HEK293 (cell line): ENCODE data around the gene MED15.

Experiments used
- CTCF ChIA-PET: fragments of 350-600 bp; formaldehyde crosslinking; extraction: SDS; loops from one replicate; lab custom pipeline; 2021; ENCODE audit warnings: antibody characterized with exemption; lab: Yijun Ruan, JAX
- POLR2A ChIA-PET: fragments of 300-600 bp; formaldehyde crosslinking; extraction: SDS; loops from one replicate; lab custom pipeline; 2020; ENCODE audit warnings: antibody characterized with exemption, inconsistent platforms; lab: Yijun Ruan, JAX
- H3K27ac ChIP-seq: fragments of 200-500 bp; sonication (Bioruptor generic); 2 replicates; pipeline ENCODE4 v1.5.1; 2014; ENCODE audit warnings: low read depth, low read length, control low read depth, inconsistent platforms; ENCODE audit errors: extremely low read depth
- H3K36me3 ChIP-seq, 2 experiments: fragments of 200-500 bp in 1 of 2; sonication (Bioruptor generic) in 1 of 2; 1 replicate in 1 of 2; 2 replicates in 1 of 2; pipeline ENCODE4 v1.5.1; 2014 to 2017; ENCODE audit warnings: inconsistent platforms in 2 of 2, low read length in 2 of 2; ENCODE audit not compliant: control insufficient read depth in 2 of 2, insufficient read depth in 1 of 2
- H3K4me1 ChIP-seq: fragments of 200-500 bp; sonication (Bioruptor generic); 2 replicates; pipeline ENCODE4 v1.5.1; 2014; ENCODE audit warnings: mild to moderate bottlenecking, low read length, inconsistent platforms; ENCODE audit not compliant: control insufficient read depth, insufficient read depth
- H3K4me3 ChIP-seq: 2 replicates; pipeline ENCODE4 v1.5.1; 2011; ENCODE audit warnings: low read depth, mild to moderate bottlenecking, control low read depth, low read length, moderate library complexity
- H3K9me3 ChIP-seq: fragments of 200-500 bp; sonication (Bioruptor generic); 2 replicates; pipeline ENCODE4 v1.5.1; 2014; ENCODE audit warnings: low read depth, low read length, inconsistent platforms; ENCODE audit not compliant: control insufficient read depth, insufficient read depth
- GLI4 ChIP-seq: fragments of 450-650 bp; formaldehyde crosslinking; IDR thresholded peaks from 2 replicates; pipeline ENCODE4 v1.5.1; 2016; ENCODE audit warnings: missing biosample characterization, missing genetic modification characterization
- PRDM10 ChIP-seq: fragments of 450-650 bp; formaldehyde crosslinking; IDR thresholded peaks from 2 replicates; pipeline ENCODE4 v1.5.1; 2016; ENCODE audit warnings: missing biosample characterization, missing genetic modification characterization
- REST ChIP-seq: fragments of 450-650 bp; formaldehyde crosslinking; IDR thresholded peaks from 2 replicates; pipeline ENCODE4 v1.5.1; 2016; ENCODE audit warnings: missing biosample characterization, missing genetic modification characterization
- SCRT2 ChIP-seq: fragments of 450-650 bp; formaldehyde crosslinking; IDR thresholded peaks from 2 replicates; pipeline ENCODE4 v1.5.1; 2016; ENCODE audit warnings: missing biosample characterization, missing genetic modification characterization
- ZFP69B ChIP-seq: fragments of 450-650 bp; formaldehyde crosslinking; IDR thresholded peaks from 2 replicates; pipeline ENCODE4 v1.5.1; 2016; ENCODE audit warnings: missing biosample characterization, missing genetic modification characterization
- ZNF394 ChIP-seq: fragments of 450-650 bp; formaldehyde crosslinking; IDR thresholded peaks from 2 replicates; pipeline ENCODE4 v1.5.1; 2016; ENCODE audit warnings: missing biosample characterization, missing genetic modification characterization, mild to moderate bottlenecking, moderate library complexity, borderline replicate concordance

The MED15 gene

GRCh38 chr22:20550057-20550817 is 42.8 kb downstream of the MED15 start:
- peaks cover 11% of the 10 kb centered on the region for H3K4me1 ChIP-seq
- no peaks in the 10 kb centered on the region for H3K9me3 ChIP-seq
- H3K36me3 ChIP-seq = peaks cover 0 to 51% of the 10 kb centered on the region in 2 experiments; a peak in 1 of 3 replicates
- H3K27ac ChIP-seq = no peak overlapping the region
- no peak overlapping the region for H3K4me3 ChIP-seq
- CTCF ChIA-PET = interaction anchor here (1.0 to 5.9 kb wide), 3 partner anchors 14 to 93 kb away, joined by 3 to 72 read pairs (median 44); no protein-coding TSS in a partner anchor
- POLR2A ChIA-PET = no interaction called here
- TF ChIP-seq GLI4 (tag by site-specific recombination) = no peak
- TF ChIP-seq REST (tag by site-specific recombination) = no peak
- 0 out of 2 replicates have a peak, but pooled peaks have one; percentile 16 for TF ChIP-seq ZFP69B (tag by site-specific recombination)

- H3K4me1 ChIP-seq = peaks cover 11% of the 10 kb centered on the region
Observed at GRCh38 chr22:20550851-20551744, 43.7 kb downstream of the MED15 start.

More at GRCh38 chr22:20550851-20551744, 43.7 kb downstream of the MED15 start:
- H3K9me3 ChIP-seq = no peaks in the 10 kb centered on the region
- H3K36me3 ChIP-seq = peaks cover 0 to 54% of the 10 kb centered on the region in 2 experiments; a peak in 1 of 3 replicates
- no peak overlapping the region for H3K4me3 ChIP-seq
- CTCF ChIA-PET = interaction anchor here (1.0 to 5.9 kb wide), 3 partner anchors 14 to 46 kb away, joined by 3 to 72 read pairs (median 8); no protein-coding TSS in a partner anchor
- H3K27ac ChIP-seq = no peak overlapping the region; the same call in 1 of the 2 replicates
- no peak for TF ChIP-seq PRDM10 (tag by site-specific recombination)
- TF ChIP-seq ZNF394 (tag by site-specific recombination) = no peak
- peak; percentile 37; the same call in 1 of the 2 replicates for TF ChIP-seq SCRT2 (tag by site-specific recombination)
- POLR2A ChIA-PET = no interaction called here
